Hematopoietic multipotent progenitor cell treated with erythropoietin and hydrocortisone succinate and interleukin-3 and kit ligand, for 17 days (in vitro differentiated cells): ENCODE measurements around the gene NRXN2.

Experiments used
- DNase-seq: peaks from one replicate; pipeline ENCODE4 v3.0.0-alpha.2; 2015; ENCODE audit warnings: low spot score

NRXN2 gene

DNA sequence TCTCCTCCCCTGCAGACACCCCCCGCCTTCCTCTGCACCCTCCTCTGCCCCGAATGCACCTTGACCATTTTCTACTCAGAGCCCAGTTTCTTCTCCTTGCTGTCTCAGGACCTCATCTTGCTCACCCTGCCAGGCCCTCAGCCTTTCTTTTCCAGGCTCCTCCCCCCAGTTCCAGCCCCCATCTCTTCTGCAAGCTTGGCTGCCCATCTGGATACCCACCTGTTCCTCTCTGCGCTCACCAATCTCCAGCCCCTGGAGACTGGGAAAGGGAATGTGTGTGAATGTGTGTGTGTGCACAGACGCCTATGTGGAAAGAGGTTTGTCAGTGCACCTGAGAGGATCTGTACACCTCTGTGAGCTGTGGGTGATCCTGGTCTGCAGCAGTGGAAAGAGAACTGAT lies 95.6 kb downstream of the NRXN2 start:
- no peak for DNase-seq

DNA sequence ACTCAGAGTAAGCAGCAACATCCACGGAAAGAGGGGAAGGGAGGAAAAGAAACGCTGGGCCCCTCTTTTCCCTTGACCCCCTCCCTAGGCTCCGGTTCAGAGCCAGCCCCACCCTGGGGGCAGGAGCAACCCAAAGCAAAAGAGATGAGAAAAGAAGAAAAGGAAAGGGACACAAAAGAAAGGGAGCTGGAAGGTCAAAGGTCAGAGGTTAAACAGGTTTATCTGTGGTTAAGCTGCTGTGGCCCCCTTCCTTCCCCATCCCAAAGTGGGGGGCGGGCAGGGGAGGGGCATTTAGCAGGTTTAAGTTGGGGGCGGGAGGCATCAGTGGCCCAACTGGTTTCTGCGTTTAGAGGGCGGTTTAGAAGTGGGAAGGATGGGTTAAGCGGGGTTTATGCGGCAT lies 96.4 kb downstream of the NRXN2 start:
- DNase-seq: no peak

DNA sequence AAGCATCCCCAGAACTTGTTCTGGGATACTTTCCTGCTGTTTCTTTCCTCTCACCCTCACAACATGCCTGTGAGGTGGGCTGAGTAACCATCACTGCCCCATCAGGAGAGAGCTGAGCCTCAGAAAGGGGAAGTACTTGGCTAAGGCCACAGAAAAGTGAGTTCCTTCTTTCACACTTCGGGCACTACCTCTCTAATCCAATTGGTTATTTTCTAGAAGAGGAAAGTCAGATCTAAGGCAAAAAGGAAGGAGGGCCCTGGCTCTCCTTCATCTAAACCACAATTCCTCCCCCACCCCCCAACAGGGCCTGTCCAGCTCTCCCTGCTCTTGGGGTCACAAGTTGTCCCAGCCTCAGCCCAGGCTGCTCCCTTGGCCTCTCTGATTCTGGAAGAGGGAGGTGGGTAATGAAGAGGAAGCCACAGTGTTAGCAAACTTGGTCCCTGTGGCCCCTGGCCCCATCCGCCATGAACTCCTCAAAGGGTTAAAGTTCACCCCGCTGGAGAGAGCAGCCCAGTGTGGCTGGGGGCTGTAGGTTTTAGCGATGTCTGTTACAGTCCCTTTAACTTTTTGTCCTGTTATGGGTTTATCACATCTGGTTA lies 98.0 kb downstream of the NRXN2 start:
- DNase-seq: no peak

DNA sequence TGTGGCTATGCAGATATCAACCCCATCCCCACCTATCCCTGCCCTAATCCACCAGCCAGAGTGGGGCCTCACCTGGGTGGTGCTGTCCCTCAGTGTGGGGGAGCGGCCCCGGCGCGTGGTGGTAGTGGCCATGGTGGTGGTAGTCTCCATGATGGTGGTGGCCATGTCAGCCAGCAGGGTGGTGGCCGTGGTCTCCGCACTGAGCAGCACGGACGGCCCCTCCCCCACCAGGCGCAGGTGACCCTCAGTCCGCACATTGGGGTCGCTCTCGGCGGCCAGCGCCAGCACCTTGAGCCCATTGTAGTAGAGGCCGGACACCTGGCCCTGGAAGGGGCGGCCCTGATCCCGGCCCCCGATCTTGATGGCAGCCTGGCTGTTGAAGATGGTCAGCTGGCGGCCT lies 100.3 kb downstream of the NRXN2 start:
- DNase-seq: no peak

DNA sequence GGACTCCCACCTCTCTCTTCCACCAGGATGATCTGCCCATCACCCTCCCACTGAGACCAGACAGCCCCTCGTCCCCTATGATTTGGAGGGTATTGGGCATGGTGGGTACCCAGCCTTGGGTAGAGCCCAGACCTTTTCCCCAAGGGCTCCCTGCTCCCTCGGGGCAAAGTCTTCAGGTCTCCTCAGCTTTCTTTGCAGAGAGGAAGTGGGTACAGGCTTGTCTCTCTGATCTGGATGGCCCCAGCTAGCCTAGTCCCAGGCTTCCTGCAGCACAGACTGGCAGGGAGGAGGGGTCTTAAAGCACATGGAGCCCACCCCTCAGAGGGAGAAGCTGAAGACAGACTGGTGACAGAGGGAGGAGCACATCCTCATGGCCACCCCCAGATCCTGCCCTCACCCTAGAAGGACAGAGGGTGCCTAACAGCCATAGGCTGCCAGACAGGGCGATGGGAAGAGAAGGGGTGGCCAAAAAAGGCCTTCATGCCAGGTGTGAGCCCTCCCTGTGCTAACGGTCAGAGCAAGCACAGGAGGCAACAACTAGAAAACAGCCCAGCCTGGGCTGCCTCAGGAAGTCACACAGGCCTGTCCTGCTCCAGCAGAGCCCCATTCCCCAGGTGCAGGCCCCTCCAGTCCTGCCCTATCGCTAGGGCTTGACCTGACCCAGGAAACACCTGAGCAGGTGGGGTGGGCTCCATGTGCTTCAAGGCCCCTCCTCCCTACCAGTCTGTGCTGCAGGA lies 101.5 kb downstream of the NRXN2 start:
- no peak for DNase-seq

DNA sequence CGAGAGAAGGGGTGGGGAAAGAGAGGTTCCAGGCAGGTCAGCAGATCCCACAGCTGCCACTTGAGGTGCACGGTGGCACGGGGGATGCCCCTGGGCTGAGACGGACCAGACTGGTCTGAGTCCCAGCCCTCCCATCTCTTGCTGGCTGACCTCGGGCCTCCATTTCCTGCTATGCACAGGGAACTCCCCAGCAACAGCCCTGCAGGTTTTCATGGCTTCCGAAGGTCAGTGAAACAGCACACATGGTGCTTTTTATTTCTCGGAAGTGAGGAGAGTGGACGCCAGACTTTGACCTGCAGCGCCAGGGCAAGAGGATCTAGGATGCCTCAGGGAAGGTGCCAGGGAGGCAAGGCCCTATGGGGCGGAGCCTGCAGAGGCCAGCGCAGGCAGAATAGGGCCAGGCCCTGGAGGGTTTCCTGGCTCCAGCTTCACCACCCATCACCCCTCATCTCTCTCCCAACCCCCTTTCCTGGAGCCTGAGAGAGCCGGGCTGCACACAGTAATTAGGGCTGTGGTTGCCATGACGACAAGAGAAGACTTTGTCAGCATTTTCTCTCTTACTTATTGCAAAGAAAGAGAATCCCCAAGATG lies 102.5 kb downstream of the NRXN2 start:
- DNase-seq: no peak

DNA sequence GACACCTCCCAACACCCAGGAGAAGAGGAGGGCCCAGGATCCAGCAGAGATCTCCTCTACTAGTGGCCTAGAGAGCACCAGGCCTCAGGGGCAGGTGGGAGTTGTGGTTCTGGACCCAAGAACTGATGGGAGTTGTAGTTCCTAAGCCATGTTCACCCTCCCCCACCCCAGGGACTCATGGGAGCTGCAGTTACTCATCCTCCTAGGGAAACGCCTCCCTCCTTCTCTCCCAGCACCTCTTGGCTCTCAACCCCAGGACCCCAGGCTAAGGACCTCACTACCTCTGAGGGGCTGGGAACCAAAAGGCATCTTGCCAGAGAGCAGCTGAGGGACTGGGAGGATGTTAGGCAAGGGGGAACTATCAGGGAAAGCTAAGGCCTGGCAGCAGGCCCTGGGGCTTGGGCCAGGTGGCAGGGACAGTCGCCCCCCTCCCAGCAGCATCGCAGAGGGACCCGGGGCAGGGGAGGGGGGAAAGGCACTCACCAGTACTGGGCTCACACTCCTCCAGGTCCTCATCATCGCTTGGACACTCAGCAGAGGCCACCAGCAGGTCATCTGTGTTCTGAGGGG lies 103.1 kb downstream of the NRXN2 start:
- DNase-seq: no peak

DNA sequence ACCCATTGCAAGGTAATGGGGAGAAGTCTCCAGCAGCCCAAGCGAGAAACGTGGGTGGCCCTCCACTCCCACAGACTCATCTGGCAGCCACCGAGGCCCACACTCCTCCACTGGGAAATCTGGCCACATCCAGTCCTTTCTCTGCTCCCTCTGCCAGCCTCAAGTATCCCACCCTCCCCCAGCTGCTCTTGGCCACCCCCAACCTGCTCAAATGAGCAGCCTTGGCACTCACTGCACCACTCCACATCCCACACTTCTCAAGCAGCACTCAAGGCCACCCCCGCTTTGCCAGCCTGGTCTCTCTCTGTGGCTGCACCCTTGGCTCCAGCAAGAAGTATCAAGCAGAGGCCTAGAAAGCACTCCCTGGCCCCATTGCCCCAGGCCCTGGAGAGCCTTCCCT lies 103.8 kb downstream of the NRXN2 start:
- no peak for DNase-seq

DNA sequence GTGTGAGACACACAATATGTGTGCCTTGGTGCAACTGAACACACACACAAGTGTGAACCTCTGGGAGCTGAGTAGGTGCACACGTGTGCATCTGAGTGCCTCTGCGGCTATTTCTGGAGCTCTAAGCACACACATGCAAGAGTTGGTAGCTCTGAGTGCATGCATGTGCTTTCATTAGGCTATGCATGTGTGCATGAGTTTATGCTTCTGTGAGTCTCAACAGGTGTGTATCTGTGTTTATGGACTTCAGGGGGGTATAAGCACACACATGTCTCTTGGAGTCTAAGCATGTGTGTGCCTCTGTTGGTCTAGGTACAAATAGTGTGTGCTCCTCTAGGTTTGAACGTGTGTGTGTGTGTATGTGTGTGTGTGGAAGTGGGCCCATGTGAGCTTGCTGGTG lies 106.2 kb downstream of the NRXN2 start:
- DNase-seq: no peak

DNA sequence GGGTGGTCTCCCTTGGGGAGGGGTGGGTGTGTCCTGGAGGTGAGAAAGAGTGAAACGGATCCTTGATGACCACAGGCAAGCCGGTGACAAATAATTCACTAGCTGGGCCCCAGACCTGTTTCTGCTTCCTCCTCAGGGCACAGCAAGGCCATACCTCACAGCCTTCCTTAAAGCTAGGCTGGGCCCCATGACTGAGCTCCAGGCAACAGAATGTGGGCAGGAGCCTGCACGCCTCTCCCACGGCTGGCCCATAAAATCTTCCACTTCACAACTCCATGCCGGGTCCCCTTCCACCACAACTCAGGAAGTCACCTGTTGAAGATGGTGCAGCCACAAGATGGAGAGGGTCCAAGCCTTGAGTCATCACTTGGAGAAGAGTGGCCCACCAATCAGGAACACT lies 108.1 kb downstream of the NRXN2 start:
- DNase-seq: no peak

DNA sequence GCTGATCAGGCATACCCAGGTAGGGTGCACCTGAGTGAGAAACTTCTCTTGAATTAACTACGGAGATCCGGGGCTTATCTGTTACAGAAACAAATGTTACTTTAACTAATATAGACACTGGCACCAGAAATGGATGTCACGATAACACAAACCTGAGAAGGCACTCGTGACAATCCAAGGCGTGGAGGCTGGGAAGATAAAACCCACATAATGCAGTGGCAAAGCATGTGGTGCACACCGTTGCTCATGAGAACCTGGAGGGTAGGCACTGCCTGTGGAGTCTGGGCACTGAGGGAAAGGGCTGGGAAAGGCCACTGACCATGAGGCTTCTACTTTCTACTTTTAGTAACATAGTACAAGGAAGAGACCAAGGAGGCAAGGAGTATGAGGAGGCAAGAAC lies 109.3 kb downstream of the NRXN2 start:
- DNase-seq: no peak

DNA sequence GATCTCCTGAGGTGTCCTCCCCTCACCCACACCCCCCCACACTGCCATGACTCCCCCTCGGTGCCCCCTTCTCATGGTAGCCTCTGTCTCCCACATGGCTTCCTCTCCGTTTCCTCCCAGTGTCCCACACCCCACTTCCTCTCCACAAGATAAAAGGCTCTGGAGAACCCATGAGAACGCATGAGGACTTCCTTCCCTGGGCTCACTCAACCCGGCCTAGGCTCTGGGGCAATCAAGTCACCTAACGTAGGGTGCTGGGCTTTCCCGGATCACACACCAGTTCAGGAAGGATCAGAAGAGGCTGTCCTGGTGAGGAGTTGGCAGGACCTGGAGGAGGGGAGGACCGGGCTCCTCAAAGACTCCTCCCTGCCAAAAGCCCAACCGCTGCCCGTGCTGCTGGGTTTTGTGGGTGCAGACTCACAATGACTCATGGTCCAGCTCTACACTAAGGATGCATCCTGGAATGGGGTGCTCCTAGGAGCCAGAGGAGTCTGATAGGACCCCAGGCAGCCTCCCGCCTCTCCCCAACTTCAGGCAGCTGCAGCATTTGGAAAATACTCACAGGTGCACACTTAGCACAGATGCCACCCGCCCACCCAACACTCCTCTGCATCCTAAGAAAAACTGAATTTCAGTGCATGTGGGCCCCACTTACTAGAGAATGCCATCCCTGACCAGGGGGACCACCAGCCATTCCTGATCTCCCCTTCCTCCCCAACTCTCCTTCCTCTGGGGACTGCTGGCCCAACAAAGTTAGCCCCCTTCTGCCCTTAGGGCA lies 110.9 kb downstream of the NRXN2 start:
- DNase-seq: no peak

DNA sequence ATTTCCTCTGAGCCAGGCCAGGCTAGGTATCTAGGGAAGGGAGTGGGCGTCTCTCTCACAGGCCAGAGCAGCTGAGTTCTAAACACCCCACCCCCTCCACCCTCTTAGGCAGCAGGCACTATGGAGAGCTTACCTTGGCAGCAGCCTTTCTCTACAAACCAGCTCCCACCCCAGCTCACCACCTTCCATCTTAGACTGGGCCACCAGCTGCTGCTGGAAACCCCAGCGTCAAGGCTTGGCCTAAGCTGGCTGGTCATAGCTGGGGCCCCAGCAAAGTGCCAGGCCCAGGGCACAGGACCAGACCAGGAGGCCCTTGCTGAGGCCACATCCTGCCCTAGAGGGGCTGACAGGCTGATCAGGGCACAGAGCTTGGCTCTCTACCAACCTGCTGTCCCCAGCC lies 111.8 kb downstream of the NRXN2 start:
- no peak for DNase-seq

DNA sequence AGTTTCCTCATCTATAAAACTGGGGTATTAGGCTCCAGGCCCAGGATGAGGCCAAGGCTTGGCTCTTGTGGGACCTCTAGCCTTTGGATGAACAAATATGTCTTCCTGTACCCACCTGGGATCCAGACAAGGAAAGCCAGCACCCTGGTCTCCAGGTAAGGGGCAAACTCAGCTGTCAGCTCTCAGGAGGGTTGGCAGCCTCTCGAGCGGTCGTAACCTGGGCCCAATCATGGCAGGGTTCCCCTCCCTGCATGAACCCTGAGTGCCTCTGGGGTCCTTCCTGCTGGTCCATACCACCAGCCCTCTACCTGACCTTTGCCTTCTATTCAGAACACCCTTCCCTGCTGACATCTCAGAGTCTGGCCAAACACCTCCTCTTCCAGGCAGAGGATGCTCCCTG lies 112.4 kb downstream of the NRXN2 start:
- no peak for DNase-seq

DNA sequence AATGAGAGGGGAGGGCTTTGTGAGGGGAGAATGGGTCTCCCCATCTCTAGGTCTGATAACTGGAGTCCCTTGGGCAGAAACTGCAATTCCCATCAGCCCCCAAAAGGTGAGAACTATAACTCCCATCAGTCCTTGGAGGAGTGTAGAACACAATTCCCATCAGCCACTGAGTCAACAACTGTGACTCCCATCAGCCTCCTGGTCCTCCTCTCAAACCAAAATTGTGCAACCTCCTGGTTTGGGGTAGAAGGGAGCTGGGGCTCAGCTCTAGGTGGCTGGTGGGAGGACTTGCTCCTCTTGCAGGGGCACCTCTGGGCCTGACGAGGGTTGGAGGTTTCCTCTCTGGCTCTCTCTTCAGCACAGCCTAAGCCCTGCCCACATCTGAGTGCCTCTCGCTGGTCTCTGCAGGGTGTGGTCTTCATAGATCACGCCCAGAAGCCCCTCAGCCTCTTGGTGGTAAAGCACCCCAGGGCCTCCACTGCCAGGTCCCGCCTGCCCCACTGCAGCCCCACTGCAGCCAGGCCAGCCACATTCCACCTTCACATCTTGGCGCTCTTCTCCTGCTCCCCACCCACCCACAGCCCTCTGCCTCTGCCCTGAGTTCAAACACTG lies 113.5 kb downstream of the NRXN2 start:
- no peak for DNase-seq

DNA sequence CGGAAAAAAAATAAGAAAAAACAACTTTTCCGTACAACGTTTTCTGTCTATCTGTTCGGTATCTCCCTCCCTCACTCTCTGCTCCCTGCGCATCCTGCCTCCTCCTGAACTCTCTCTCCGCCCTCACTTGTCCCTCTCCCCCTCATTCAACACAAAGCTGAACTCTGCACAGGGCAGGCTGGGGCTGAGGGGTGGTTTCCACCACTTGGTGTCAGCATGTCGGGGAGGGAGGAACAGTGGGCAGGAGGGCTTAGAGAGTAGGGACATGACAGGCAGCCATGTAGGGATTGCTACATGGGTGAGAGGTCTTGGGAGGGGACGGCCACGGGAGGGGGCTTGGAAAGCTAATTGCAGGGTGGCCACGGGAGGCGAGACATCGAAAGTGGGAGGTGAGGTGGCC lies 114.4 kb downstream of the NRXN2 start:
- DNase-seq: no peak

DNA sequence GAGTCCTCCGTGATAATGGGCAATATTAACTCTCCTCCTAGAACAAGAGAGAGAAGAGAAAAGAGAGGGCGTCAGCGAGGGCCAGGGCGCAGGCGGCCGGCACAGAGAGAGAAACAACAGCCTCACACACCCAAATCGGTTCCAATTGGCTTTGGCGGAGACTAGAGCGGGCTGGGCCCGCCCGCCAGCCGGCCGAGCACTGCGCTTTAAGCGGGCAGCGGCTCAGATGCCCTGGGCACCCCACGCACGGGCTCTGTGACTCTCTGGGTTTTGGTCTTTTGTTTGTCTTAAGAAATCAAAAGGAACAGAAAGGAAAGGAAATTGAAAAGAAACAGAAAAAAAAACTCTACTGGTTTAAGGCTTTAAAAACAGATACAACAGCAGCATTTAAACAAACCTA lies 115.0 kb downstream of the NRXN2 start:
- no peak for DNase-seq

DNA sequence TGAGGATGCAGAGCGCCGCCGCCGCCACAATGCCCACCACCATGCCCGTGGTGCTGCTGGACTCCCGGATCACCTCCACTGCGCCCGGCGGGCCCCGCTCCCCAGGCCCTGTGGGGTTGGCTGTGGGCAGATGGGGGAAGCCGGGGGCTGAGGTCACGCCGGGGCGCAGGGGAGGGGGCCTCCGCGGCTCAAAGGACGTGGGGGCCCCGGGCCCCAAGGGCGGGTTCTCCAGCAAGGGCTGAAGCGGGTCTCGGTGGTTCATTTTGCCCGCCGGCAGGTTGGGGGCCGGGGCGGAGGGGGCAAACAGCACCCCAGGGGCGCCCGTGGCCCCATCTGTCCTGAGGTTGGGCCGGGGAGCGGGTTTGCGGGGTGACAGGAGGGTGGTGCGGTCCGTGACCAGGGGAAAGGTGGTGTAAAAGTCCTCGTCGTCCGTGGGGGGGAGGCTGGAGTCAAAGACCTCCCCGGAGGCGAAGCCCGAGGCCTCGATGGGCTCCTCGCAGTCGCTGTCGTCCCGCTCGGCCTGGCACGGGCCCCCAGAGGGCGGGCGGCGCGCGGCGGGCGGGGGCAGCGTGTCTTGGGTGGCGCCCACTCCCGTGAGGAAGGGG lies 115.5 kb downstream of the NRXN2 start:
- DNase-seq: no peak

DNA sequence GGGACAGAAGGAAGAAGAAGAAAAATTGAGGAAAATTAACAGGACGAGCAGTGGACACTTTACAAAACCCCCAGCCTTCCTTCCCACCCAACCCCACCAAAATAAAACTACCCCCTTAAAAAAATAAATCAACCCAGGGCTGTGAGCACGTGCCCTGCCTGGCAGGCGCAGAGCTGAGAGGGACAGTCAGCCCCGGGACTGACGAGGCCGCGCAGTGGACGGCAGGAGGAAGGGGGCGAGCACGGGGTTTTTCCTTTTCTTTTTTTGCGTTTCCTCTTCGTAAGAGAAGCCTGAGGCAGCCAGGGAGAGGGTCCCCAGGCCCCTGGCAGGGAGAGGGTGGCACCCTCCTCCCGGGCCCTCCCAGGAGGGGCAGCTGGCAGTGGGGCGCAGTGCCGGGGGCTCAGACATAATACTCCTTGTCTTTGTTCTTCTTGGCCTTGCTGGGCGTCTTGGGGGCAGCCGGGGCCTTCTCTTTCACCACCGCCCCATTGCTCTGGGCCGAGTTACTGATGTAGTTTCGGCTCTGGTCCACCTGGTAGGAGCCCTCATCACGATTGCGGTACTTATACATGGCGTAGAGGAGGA lies 116.1 kb downstream of the NRXN2 start:
- no peak for DNase-seq

DNA sequence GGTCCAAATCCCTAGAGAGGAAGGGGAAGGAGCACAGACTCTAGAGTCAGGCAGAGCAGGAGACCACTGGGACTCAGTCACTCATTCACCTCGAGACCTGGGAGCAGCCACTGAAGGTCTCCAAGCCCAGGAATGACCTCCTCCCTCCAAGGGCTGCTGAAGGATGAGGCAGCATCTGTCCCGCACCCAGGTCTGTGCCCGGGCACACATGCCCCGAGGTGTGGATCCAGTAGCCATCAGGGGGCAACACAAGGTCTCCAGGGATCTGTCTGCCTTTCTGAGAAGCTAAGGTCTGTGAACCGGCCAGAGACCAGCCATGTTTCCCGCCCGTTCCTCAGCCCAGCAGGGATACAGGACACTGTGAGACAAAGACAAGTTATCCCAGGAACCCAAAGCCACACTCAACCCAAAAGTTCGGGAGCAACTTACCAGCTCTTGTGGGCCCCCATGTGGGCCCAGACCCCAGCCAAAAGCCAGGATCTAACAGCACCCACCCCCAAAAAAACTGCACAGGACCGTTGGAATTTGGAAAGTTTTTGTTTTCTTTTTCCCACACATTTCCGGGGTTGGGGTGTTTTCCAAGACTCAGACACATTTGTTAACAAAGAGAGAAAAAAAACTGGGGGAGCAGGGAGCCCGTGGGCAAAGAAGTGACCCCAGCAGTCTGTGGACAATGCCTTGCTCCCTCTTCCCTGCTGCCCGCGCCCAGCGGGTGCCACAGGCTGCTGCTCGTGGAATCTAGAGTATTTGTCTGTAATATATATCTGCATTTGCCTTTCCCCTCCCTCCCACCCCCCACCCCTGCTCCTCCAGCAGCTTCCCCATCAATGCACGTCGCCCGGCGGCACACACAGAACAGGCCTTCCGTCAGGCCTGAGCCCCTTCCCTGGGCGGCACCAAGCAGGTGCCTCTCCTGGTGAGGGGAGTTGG lies 117.1 kb downstream of the NRXN2 start:
- DNase-seq: no peak

DNA sequence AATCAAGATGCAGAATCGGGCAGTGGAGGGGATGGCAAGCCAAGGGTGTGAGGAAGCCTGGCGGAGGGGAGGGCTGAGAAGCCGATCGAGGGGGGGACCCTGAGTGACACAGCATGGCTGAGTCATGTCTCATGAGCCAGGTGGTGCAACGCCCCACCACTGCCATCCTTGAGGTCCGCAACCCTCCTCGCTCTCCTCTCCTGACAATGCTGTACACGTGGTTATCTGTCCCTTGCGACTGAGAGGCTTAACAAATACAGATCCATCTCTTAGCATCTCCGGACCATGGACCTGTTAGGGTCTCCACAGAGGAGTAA lies 117.8 kb downstream of the NRXN2 start:
- no peak for DNase-seq
